ENCODE data around the gene E2F6.
"Not testable (repeated sequence)": the region's sequence is repeated elsewhere in the genome, so short reads cannot be mapped to it uniquely, and the experiment has no call there.

Gene E2F6

DNA sequence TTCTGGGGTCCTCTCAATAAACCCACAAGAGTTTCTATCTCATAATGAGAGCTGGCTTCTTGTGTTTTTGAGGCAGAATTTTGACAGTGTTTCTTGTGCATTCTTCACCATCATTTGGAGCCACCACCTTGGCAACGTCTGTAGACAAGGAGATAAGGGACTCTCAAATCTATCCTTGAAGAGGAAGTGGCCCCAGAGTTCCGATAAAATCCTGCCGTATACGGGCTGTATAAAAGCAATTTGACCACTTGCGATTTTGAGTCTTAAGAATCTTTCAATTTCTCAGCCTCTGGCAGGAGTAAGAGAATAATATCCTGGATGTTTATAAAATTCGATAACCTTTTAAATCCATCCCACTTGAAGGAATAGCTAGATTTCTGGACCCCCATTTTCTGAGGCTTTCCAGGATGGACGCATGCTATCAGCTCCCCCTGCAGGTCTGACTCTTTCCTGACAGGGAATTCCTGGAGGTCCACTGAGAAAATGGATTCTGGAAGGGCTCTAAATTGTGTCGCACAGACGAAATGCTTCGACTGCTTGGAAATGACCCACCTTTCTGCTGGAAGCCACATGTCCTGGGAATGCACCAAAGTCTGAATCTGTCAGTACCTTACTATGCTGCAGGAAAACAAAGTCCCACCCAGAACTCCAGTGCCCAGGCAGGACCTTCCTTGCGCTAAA is 54.1 kb downstream of the E2F6 start:
- no peak for DNase-seq

DNA sequence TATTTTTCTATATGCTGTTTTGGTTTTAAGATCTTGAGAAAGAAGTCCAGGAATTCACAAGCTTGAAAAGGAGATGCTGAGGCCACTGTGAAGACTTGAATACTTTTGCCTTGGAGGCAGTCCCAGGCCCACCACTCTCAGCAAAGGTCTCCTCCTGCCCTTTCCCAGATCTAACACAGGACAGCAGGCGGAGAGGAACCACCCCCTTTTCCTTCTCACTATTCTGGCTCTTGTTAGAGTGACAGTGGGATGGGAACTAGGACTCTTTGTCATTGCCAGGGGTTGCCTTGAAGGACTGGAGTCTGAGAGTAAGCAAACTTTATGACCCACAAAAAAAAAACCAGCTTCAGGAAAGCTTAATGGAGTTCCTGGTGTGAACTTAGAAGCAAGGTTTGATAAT is 54.7 kb downstream of the E2F6 start:
- no peak for DNase-seq

DNA sequence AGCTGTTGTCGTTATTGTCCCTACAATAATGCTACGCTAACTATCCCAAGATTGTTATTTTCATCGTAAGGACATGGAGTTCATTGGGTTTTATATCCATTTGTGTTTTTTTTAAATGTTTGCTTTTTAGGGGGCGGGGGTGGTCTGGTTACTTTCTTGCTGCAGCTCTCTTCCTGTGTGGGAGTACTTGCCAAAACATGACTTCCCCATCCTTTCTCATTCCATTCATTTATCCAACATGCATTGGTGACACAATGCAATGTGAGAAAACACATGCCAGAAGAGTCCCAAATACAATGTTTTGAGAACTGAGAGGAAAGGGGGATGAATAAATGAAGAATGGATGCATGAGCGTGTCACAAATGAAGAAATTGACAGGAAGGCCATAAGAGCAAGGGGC is 55.9 kb downstream of the E2F6 start:
- DNase-seq = no peak

DNA sequence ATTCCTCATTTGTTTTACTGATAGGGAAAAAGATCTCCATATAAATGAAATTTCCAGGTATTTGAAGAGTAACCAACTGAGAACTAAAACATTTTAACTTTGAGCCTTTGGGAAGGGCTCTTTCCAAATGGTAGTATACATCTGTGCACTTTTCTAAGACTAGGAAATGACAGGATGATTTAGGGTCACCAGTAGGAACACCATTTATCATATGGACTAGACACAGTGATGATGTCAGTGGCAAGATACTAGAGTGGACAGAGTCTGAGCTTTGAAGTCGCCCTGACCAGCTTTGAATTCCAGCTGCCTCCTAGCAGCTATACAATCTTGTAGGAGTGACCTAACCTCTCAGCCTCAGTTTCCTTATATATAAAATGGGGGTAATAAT is 56.4 kb downstream of the E2F6 start:
- DNase-seq = no peak

DNA sequence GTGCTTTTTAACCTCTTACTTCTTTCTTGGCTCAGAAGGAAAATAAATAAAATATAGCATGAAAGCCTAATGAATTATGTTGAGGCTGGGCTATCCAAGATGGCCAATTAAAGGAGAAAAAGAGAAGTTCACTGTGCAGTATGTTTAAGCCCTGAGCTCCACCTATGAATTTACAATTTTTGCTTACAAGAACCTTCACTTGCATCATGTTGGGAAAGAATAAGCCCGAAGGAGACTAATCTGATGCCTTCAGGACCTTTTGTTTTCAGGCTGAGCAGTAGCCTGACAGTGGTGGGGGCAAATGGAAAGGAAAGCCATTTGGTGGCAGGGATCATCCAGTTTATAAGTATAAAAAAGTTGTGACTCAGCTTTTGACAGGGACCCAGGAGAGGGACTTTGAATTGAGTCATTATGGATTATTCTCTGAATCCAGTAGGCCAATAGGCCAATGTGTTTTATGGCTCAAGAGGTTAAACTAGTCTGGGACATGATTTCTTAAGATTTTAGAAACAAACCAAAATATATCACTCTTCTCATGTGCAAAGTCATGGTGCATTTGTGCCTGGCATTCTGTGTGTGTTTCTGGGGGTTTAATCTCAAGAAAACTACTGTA is 56.9 kb downstream of the E2F6 start:
- DNase-seq = no peak

DNA sequence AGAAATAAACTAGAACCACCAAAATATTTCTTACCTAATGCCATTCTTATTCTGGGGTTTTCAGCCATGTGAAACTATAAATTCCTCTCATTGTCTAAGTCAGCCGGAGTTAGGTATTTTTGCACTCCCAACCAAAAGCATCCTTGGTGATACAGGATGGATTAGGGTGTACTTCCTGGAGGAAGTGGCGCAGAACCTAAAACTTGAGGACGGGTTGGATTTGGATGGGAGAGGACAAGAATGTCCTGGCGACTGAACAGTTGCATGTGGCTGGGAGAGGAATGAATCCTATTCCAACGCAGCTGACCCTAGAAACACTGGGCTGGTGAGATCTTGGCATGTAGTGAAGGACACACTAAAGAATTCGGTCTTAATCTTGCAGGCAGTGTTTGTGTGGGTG is 58.5 kb downstream of the E2F6 start:
- DNase-seq = no peak

DNA sequence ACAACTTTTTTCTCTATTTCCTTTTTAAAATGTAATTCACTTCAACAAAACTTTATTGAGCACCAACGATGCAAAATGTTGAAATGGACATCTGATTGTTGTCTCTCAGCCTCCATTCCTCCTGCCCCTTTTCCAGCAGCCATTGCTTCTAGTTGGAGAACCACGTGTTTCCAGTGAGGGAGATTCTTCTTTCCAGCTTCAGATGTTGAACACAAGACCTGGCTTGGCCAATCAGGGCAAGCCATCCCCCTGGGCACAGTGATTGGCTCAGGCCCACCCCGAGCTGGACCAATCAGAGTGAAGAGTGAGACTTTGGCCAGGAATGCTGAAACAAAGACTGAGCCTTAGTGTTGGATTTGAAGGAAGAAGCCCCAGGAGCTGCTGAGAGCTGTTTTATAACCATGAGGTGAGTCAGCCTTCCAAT is 59.0 kb downstream of the E2F6 start:
- DNase-seq = no peak

DNA sequence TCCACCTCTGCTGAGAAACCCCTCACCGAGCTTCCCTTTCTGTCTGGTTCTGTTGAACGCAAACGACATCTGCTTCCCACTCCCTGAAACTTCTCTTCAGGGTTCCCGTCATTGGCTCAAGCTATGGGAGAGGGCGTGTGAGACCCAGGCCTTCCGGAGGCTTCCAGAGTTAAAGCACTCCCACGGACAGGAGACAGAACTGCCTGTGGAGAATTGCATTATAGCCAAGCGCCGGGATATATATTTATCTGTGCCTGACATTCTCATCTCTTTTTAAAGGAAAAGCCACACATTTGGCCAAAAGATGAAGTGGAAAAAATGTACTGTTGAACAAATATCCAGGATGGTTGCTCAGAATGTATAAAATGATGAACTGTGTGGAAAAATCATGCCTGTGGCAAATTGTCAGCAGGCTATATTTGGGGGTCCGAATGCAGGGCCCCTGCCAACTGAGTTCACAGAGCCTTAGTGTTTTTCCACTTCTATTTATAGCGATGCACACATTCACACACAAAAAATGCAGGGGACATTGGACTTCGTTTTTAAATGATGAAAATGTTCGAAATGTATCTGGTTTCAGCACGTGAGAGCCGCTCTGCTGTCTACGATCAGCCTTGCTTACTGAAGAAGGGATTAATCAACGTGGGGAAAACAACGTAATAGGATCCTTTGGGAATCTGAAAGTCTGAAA is 59.5 kb downstream of the E2F6 start:
- DNase-seq = no peak

DNA sequence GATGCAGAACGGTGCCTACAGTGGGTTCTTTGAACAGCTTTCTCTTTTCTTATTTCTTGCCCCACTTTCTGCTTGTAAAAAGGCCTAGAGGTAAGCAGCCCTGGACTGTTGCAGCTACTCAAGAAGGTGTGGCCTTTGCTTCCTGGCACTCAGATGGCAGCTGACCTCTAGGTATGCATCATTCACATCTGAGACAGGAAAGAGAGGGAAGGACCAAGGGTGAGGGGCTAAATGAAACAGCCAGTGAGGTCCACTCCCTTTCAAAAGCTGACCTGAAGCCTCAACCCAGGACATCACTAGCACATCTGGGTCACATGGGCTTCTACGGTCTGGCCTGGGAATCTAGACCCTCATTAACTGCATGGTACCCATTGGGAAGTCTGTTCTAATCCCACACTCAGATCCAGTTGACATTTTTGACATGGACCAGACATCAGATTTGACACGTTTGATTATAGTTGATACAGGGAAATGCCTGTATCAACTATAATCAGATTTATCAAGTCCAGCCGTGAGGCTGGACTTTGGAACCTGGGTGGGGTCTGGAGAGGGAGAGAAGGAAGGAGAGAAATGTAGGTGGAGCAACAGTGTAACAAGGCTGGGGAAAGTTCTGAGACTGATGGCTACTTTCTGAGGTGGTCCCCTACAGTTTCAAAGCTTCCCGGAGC is 60.2 kb downstream of the E2F6 start:
- no peak for DNase-seq

DNA sequence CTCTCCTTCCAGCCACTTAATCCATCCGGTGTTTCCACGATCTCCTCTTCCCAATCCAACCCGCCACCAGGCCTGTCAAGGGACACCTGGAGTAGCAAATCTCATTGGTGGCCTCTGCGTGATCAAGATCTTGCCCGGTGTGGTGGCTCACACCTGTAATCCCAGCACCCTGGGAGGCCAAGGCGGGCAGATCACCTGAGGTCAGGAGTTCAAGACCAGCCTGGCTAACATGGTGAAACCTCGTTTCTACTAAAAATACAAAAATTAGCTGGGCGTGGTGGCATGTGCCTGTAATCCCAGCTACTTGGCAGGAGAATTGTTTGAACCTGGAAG is 60.9 kb downstream of the E2F6 start:
- DNase-seq = not testable (repeated sequence)

DNA sequence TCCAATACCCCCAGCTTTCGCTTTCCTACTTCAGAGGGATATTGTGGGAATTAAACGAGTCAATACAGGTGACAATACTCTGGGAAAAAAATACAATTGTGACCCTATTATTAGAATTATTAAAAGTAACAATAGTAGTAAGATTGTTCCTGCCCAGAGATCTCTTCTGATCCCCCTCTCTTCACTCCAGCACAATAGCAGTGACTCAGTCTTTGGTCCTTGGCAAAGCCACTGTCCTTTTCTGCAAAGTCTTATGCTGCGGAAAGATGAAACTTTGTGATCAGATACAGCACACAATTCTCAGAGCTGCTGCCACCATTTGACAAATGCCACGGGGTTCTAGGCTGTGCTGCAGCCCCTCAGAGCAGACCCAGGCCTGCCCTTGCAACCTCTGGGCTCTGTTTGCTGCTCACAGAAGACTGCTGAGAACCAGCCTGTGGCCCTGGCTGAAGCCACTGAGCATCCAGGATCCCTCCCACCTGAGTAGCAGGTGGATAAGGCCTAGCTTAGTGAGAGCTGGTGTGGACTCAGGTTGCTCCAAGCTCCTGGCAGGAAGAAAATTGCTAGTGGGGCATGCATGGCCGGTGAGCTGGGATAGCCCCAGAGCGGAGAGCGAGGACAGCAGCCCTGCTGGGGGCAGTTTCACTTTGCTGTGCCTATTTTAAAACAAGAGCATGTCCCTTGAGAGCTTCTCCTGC is 61.4 kb downstream of the E2F6 start:
- DNase-seq = no peak

DNA sequence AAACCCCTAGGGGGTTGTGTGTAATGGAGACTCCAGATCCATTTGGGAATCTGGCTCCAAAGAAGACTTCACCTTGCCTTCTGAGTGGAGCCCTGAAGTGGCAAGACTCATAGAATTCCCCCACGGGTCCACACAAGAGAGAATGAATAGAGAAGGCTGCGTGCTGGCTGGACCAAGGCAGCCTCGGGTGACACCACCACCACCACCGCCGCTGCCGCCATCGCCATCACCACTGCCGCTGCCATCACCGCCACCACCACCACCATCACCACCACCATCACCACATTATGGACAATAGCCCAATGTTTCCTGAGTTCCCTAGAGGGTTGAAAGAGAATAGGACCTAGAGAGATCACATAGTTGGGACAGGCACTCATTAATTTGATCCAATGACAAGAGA is 63.5 kb downstream of the E2F6 start:
- DNase-seq = no peak

DNA sequence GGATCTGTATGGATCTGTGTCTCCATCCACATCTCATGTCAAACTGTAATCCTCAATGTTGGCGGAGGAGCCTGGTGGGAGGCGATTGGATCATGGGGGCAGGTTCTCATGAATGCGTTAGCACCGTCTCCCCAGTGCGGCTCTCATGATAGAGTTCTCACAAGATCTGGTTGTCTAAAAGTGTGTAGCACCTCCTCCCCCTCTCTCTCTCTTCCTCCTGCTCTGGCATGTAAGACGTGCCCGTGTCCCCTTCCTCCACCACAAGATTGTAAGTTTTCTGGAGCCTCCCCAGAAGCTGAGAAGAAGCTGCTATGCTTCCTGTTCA is 66.6 kb downstream of the E2F6 start:
- DNase-seq = no peak

DNA sequence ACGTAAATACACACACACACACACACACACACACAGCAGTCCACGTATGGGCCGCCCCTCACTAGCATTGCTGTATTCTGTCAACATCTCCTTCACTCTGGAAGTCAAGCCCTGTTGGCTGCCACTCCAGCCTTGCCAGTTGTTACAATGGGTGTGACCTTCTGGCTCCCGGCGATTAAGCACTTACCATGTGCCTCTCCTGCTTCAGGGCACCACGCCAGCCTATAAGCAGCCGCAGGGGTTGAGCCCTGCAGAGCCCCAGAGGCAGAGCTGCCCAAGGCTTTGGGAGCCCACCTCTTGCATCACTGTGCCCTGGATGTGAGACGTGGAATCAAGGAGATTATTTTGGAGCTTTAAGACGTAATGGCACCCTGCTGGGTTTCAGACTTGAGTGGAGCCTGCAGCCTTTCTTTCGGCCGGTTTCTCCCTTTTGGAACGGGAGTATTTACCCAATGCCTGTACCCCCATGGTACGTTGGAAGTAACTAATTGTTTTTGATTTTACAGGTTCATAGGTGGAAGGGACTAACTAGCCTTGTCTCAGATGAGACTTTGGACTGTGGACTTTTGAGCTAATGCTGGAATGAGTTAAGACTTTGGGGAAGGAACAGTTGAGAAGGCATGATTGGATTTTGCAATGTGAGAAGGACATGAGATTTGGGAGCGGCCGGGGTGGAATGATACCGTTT is 67.1 kb downstream of the E2F6 start:
- DNase-seq = no peak

DNA sequence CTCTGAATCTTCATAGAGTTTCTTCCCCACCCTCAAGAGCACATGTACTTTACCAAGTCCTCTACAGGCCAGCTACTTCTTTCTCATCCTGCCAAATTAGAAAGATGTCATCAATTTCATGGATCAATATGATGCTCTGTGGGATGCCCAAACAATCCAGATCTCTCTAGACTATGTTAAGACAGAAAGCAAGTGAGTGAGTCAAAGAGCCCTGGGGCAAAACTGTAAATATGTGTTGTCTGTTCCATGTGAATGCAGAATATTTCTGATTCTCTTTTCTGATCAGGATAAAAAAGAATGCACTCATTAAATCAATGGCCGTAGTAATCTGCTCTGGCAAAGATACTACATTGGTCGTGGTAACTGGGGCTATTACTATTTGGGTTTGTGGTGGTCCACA is 68.4 kb downstream of the E2F6 start:
- DNase-seq = no peak

DNA sequence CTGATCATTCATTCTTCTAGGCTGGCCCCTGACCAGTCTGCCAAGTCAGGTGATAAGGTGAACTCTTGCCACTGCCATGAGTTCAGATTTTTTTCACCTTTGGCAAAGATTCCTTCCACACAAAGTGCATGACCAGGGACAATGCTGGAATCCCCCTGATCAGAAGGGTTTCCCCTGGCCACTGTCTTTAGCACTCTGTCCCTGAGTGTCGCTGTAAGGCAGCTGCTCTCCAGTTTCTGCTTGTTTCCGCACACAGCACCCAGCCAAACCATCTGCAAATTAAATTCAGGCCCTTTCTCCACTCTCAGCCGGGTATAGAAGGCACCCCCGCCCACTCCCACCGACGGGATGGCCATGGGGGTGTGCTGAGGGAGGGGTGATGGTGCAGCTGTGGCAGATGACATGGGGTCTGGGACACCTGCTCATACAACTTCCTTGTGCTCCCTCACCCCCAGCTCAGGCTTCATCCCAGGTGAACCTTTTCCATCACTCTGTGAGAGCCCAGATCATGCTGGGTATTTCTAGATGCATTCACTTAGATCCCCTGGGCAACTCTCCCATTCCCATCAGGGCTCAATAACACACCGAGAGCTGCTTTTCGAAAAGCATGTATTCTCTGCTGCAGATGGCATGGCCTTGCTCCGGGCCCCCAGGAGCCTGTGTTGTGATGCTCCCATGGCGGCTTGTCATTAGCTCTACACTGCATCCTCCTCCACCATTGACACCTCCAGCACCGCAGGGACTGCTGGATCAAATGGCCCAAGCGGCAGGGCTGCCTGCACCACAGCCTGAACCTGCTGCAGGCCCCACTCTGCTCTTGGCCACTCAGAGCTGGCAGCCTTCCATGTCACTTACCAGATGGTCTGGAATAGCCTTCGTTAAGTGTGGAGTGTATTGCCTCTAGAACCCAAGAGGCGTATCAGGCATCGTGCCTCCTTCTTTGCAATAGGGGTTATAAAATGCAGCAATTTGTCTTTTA is 69.2 kb downstream of the E2F6 start:
- DNase-seq = no peak

DNA sequence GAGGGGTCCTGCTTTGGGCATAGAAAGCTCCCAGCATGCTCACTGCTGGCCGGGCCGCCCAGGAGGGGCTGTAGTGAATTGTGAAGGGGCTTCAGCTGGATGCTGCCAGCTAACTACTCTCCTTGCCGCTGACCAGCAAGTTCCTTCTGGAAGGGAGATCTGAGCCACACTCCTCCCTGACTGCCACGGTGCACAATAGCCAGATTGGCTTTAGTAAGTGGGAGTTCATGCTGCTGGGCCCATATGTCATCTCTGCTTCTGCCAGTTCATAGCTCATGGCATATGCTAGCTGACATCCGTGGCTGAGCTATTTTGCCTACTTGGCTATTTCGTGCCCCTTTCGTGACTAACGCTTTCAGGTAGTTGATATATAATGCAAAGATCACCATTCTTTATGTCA is 69.9 kb downstream of the E2F6 start:
- DNase-seq = no peak

DNA sequence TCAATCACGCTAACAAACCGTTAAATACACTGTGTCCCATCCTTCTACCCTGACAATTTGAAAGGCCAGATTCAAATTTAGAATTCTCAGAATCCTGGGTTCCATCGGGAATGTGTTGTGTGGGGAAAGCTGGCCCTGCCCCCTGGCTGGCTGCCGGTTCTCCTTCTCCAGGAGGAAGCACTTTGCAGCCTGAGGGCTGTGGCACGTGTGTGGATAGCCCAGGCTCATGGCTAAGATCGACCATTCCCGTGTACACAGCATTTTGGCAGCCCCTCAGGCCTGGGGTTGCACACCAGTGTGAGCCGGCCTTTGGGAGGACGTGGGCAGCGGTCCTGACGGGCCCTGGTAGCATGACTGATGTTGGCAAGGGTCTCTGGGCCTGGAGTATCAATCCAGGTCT is 70.6 kb downstream of the E2F6 start:
- DNase-seq = no peak
